Measurements from ENCODE around the gene COG7.

DNA sequence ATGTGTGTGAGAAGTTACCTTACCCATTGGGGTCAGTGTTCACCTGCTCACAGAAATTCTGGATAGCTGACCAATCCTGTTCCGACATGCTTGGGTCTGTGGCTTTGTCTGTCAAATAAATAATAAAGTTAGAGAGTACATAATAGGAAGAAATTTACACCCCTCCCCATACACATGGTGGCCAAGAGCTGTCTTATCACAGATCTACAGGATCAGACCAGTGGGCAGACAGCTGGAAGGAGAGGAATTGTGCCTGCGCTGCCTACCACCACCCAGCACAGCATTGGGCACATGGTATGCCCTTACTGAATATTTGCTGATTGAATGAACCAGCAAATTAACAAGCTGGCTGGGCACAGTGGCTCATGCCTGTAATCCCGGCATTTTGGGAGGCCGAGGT is 42.7 kb upstream of the COG7 start:
- TF ChIP-seq, protein P1, sequence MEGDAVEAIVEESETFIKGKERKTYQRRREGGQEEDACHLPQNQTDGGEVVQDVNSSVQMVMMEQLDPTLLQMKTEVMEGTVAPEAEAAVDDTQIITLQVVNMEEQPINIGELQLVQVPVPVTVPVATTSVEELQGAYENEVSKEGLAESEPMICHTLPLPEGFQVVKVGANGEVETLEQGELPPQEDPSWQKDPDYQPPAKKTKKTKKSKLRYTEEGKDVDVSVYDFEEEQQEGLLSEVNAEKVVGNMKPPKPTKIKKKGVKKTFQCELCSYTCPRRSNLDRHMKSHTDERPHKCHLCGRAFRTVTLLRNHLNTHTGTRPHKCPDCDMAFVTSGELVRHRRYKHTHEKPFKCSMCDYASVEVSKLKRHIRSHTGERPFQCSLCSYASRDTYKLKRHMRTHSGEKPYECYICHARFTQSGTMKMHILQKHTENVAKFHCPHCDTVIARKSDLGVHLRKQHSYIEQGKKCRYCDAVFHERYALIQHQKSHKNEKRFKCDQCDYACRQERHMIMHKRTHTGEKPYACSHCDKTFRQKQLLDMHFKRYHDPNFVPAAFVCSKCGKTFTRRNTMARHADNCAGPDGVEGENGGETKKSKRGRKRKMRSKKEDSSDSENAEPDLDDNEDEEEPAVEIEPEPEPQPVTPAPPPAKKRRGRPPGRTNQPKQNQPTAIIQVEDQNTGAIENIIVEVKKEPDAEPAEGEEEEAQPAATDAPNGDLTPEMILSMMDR (IDR thresholded peaks at IDR 0.05; ENCODE audit: low read length): no peak
- no peak for TF ChIP-seq EZH2phosphoT487 (IDR thresholded peaks at IDR 0.05; ENCODE audit: low read length)
